OCI-LY1 (cell line): ENCODE data around the gene KCP.

ENCODE experiments used
- H2AFZ ChIP-seq: fragments of 200-600 bp; sonication (generic), shearing (Covaris generic); 2 replicates; pipeline ENCODE4 v1.6.0; 2014; ENCODE audit warnings: antibody characterized with exemption, mild to moderate bottlenecking, low read length
- H3F3A ChIP-seq: fragments of 200-600 bp; sonication (generic), shearing (Covaris generic); 2 replicates; pipeline ENCODE4 v1.6.0; 2014; ENCODE audit warnings: mild to moderate bottlenecking, antibody characterized with exemption, low read length, moderate library complexity; ENCODE audit not compliant: insufficient read depth
- H3K27ac ChIP-seq: fragments of 200-600 bp; sonication (generic); 2 replicates; pipeline ENCODE4 v1.5.1; 2014; ENCODE audit warnings: low read length, mixed run types, mild to moderate bottlenecking, low read depth; ENCODE audit not compliant: poor library complexity, severe bottlenecking
- H3K27me3 ChIP-seq: fragments of 200-600 bp; sonication (generic); 2 replicates; pipeline ENCODE4 v1.6.0; 2014; ENCODE audit warnings: antibody characterized with exemption, mild to moderate bottlenecking, low read length, moderate library complexity; ENCODE audit not compliant: insufficient read depth
- H3K36me3 ChIP-seq: fragments of 200-600 bp; sonication (generic); 2 replicates; pipeline ENCODE4 v1.6.1; 2014; ENCODE audit warnings: mild to moderate bottlenecking, antibody characterized with exemption, low read length, moderate library complexity, mixed read lengths; ENCODE audit not compliant: insufficient read depth
- H3K4me1 ChIP-seq: fragments of 200-600 bp; sonication (generic); 2 replicates; pipeline ENCODE4 v1.5.1; 2014; ENCODE audit warnings: mild to moderate bottlenecking, low read length, moderate library complexity; ENCODE audit not compliant: insufficient read depth, severe bottlenecking
- H3K4me2 ChIP-seq: fragments of 200-600 bp; sonication (generic), shearing (Covaris generic); 2 replicates; pipeline ENCODE4 v1.6.1; 2014; ENCODE audit warnings: low read length
- H3K4me3 ChIP-seq: fragments of 200-600 bp; sonication (generic); 2 replicates; pipeline ENCODE4 v1.5.1; 2014; ENCODE audit warnings: low read length, low read depth, mild to moderate bottlenecking, mixed read lengths; ENCODE audit not compliant: poor library complexity, severe bottlenecking
- H3K79me2 ChIP-seq: fragments of 200-600 bp; shearing (Covaris generic); 2 replicates; pipeline ENCODE4 v1.6.1; 2016; ENCODE audit warnings: mixed run types, low read length, mixed read lengths; ENCODE audit not compliant: insufficient read depth
- H3K9ac ChIP-seq: fragments of 200-600 bp; sonication (generic), shearing (Covaris generic); 2 replicates; pipeline ENCODE4 v1.6.1; 2014; ENCODE audit warnings: mild to moderate bottlenecking, low read length, mixed read lengths
- H3K9me2 ChIP-seq: fragments of 200-600 bp; sonication (generic), shearing (Covaris generic); 2 replicates; pipeline ENCODE4 v1.6.1; 2014; ENCODE audit warnings: low read depth, mild to moderate bottlenecking, low read length, mixed read lengths
- H3K9me3 ChIP-seq: fragments of 200-600 bp; shearing (Covaris generic); 2 replicates; pipeline ENCODE4 v1.6.1; 2014; ENCODE audit warnings: low read length, mixed read lengths
- H4K20me1 ChIP-seq: fragments of 200-600 bp; sonication (generic), shearing (Covaris generic); 2 replicates; pipeline ENCODE4 v1.6.0; 2016; ENCODE audit warnings: mild to moderate bottlenecking, low read length; ENCODE audit not compliant: insufficient read depth
- EZH2 ChIP-seq: fragments of 200-600 bp; sonication (generic), shearing (Covaris generic); IDR thresholded peaks from 2 replicates; pipeline ENCODE4 v1.8.0; 2017; ENCODE audit warnings: borderline replicate concordance, mixed run types, mild to moderate bottlenecking, antibody characterized with exemption, low read length, moderate library complexity, mixed read lengths
- TF ChIP-seq, protein P1 (sequence below): fragments of 200-600 bp; sonication (generic), shearing (Covaris generic); IDR thresholded peaks from 2 replicates; pipeline ENCODE4 v1.5.1; 2017; ENCODE audit warnings: mild to moderate bottlenecking, antibody characterized with exemption, low read length, moderate library complexity, mixed read lengths

The KCP gene

DNA sequence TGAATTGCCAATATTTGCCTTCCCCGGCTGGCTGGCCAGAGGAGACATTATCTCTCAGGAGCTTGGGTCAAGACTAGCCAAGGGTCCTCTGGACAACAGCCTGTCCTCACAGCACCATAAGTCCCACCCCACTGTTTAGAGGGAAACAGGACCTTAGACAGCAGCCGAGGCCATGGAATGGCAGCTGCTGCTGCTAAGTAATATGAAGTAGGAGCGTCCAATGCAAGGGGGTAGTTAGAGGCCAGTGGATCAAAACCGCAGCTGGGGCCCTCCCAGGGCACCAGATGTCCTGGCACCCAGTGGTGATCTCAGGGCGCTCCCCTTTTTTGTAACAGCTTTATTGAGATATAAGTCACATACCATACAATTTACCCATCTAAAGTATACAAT lies 12.9 kb upstream of the KCP start:
- Histone ChIP-seq H4K20me1 (no peaks in the 10 kb centered on the region), H3K79me2 (no peaks in the 10 kb centered on the region), H3F3A (no peaks in the 10 kb centered on the region), H3K4me2 (no peak overlapping the region), H3K4me1 (peaks cover 6% of the 10 kb centered on the region), H3K9ac (no peak overlapping the region), H3K27me3 (peaks cover 20% of the 10 kb centered on the region), H3K9me3 (no peaks in the 10 kb centered on the region), H3K36me3 (no peaks in the 10 kb centered on the region), H2AFZ (no peak overlapping the region), H3K27ac (no peak overlapping the region), H3K9me2 (no peaks in the 10 kb centered on the region), H3K4me3 (no peak overlapping the region)
- TF ChIP-seq EZH2, result no peak
- TF ChIP-seq, protein P1, sequence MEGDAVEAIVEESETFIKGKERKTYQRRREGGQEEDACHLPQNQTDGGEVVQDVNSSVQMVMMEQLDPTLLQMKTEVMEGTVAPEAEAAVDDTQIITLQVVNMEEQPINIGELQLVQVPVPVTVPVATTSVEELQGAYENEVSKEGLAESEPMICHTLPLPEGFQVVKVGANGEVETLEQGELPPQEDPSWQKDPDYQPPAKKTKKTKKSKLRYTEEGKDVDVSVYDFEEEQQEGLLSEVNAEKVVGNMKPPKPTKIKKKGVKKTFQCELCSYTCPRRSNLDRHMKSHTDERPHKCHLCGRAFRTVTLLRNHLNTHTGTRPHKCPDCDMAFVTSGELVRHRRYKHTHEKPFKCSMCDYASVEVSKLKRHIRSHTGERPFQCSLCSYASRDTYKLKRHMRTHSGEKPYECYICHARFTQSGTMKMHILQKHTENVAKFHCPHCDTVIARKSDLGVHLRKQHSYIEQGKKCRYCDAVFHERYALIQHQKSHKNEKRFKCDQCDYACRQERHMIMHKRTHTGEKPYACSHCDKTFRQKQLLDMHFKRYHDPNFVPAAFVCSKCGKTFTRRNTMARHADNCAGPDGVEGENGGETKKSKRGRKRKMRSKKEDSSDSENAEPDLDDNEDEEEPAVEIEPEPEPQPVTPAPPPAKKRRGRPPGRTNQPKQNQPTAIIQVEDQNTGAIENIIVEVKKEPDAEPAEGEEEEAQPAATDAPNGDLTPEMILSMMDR, result no peak

DNA sequence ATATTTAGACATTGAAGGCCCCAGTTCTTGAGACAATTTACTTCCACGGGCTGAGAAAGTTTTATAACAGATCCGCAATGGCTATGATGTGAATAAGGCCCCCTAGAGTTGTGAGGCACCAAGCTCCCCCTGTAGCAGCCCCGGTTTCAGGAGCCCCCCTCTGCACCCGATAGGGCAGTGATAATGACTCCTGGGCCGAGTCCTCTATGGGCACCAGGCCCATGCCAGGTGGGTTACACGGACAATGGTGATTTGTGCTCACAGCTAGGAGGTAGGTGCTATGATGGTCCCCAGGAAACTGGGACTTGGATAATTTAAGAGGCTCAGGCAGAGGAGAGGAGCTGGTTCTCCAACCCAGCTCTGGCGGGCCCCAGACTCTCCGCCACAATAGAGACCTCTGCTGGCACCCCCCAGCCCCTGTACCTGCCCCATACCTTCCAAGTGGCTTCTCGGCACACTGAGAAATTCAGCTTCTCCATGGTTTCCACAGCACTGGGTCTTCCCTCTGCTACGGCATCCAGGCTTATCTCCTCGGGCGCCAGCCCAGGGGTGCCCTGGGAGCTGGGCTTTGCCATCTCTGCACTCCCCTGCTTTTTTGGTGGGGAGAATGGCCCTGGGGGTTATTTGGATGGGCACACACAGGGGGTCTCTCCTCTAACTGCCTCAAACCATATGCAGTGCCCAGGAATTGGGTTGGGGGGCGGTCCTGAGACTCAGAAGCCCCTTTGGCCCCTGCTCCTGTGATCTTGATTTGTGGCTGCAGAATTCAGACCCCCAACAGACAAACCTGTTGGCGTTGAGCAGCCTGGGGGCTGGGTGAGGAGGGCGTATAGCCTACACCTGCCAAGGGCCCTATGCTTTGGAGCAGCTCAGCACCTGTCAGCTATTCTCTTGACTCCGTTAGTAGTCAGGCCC lies 12.2 kb upstream of the KCP start:
- Histone ChIP-seq H3K4me1 (peaks cover 6% of the 10 kb centered on the region), H3K4me3 (no peak overlapping the region), H3K9me2 (no peaks in the 10 kb centered on the region), H3F3A (no peaks in the 10 kb centered on the region), H3K36me3 (no peaks in the 10 kb centered on the region), H3K27ac (no peak overlapping the region), H4K20me1 (no peaks in the 10 kb centered on the region), H3K9me3 (no peaks in the 10 kb centered on the region), H2AFZ (no peak overlapping the region), H3K79me2 (no peaks in the 10 kb centered on the region), H3K4me2 (no peak overlapping the region), H3K27me3 (peaks cover 26% of the 10 kb centered on the region), H3K9ac (no peak overlapping the region)
- TF ChIP-seq, protein P1, result no peak
- no peak for TF ChIP-seq EZH2

DNA sequence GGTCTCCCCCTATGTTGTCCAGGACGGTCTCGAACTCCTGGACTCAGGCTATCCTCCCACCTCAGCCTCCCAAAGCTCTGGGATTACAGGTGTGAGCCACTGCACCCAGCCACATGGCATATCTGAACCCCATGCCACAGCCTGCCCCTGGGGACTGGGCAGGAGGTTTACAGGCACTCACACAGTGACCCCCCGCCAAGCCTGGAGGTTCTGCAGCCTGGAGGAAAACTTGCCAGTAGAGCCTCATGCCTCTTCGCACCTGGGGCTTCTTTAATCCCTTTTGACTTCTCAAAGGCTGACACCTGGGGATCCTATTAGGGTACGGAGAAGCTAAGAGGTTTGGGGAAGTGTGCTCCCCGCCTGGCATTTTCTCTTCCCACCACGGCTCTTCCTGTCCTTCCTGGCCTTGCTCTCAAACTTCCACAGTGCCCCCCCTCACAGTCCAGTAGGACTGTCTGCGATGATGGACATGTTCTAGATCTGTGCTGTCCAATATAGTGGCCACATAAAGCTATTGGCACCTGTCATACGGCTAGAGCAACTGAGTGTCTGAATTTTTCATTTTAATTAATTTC lies 11.4 kb upstream of the KCP start:
- Histone ChIP-seq H3K9me3 (no peaks in the 10 kb centered on the region), H3K9me2 (no peaks in the 10 kb centered on the region), H3K27ac (no peak overlapping the region), H3K27me3 (peaks cover 26% of the 10 kb centered on the region), H3F3A (no peaks in the 10 kb centered on the region), H4K20me1 (no peaks in the 10 kb centered on the region), H3K4me1 (peaks cover 6% of the 10 kb centered on the region), H3K4me2 (no peak overlapping the region), H3K4me3 (no peak overlapping the region), H3K79me2 (no peaks in the 10 kb centered on the region), H3K36me3 (no peaks in the 10 kb centered on the region), H2AFZ (no peak overlapping the region), H3K9ac (no peak overlapping the region)
- TF ChIP-seq, protein P1, result no peak
- no peak for TF ChIP-seq EZH2
